Liver (tissue), 9 donors: ENCODE measurements around the gene BFSP2. TPM values are rescaled to one million over a fixed set of nuclear protein-coding genes. Genes with fewer than 3 reads are reported as not detected.

Experiments
- DNase-seq: peaks from one replicate; pipeline ENCODE4 v3.0.0-alpha.2; 2017; ENCODE audit warnings: low spot score
- H3K27ac ChIP-seq, 2 donors: one replicate each; pipeline ENCODE4 v1.7.0; 2013; ENCODE audit warnings: inconsistent platforms in 2 of 2, low read length in 2 of 2, control low read depth in 1 of 2, low read depth in 1 of 2, mild to moderate bottlenecking in 1 of 2
- H3K27me3 ChIP-seq, 4 donors: one replicate each; pipeline versions ENCODE4 v1.6.1 to v1.7.0; 2013; ENCODE audit warnings: low read length in 3 of 4, inconsistent platforms in 1 of 4, mild to moderate bottlenecking in 1 of 4, moderate library complexity in 1 of 4; ENCODE audit not compliant: control insufficient read depth in 4 of 4, insufficient read depth in 4 of 4
- H3K36me3 ChIP-seq, 4 donors: one replicate each; pipeline versions ENCODE4 v1.6.1 to v1.7.0; 2013; ENCODE audit warnings: low read length in 3 of 4, mild to moderate bottlenecking in 3 of 4, low read depth in 1 of 4, moderate library complexity in 1 of 4; ENCODE audit not compliant: control insufficient read depth in 4 of 4, insufficient read depth in 3 of 4
- H3K4me1 ChIP-seq, 4 donors: one replicate each; pipeline versions ENCODE4 v1.6.1 to v1.7.0; 2013; ENCODE audit warnings: low read length in 3 of 4, mild to moderate bottlenecking in 3 of 4, moderate library complexity in 1 of 4; ENCODE audit not compliant: control insufficient read depth in 4 of 4, insufficient read depth in 4 of 4
- H3K4me3 ChIP-seq, 3 donors: one replicate each; pipeline versions ENCODE4 v1.6.1 to v1.7.0; 2013; ENCODE audit warnings: low read length in 3 of 3, control low read depth in 1 of 3, low read depth in 1 of 3, mild to moderate bottlenecking in 1 of 3
- H3K9ac ChIP-seq, 2 donors: one replicate each; pipeline ENCODE4 v1.7.0; 2013; ENCODE audit warnings: low read length in 2 of 2, mild to moderate bottlenecking in 2 of 2, moderate library complexity in 2 of 2, control low read depth in 1 of 2, low read depth in 1 of 2
- H3K9me3 ChIP-seq, 4 donors: one replicate each; pipeline versions ENCODE4 v1.6.1 to v1.7.0; 2013; ENCODE audit warnings: low read length in 3 of 4; ENCODE audit not compliant: control insufficient read depth in 4 of 4
- CTCF ChIP-seq: fragments of 150-350 bp; IDR thresholded peaks from 2 replicates; pipeline ENCODE4 v1.5.1; 2017; ENCODE audit warnings: improper control_type of control experiment, low read depth, low read length; ENCODE audit not compliant: missing input control
- EGR1 ChIP-seq, 2 donors: IDR thresholded peaks; 2 replicates each; pipeline ENCODE4 v1.6.1; 2016 to 2018; ENCODE audit warnings: antibody characterized with exemption in 2 of 2, low read depth in 2 of 2
- FOXA1 ChIP-seq: IDR thresholded peaks from 2 replicates; pipeline ENCODE4 v1.6.1; 2016; ENCODE audit warnings: antibody characterized with exemption
- FOXA2 ChIP-seq: IDR thresholded peaks from 2 replicates; pipeline ENCODE4 v1.6.1; 2016; ENCODE audit warnings: antibody characterized with exemption
- GABPA ChIP-seq, 2 donors: IDR thresholded peaks in 1 of 2; conservative IDR thresholded peaks in 1 of 2; 2 replicates each; pipeline ENCODE4 v1.6.1; 2016; ENCODE audit warnings: antibody characterized with exemption in 2 of 2, mild to moderate bottlenecking in 1 of 2, moderate library complexity in 1 of 2
- HNF4A ChIP-seq, 2 donors: conservative IDR thresholded peaks; 2 replicates each; pipeline ENCODE4 v1.6.1; 2016; ENCODE audit warnings: antibody characterized with exemption in 2 of 2, mild to moderate bottlenecking in 2 of 2
- HNF4G ChIP-seq: IDR thresholded peaks from 2 replicates; pipeline ENCODE4 v1.6.1; 2016; ENCODE audit warnings: antibody characterized with exemption
- MAX ChIP-seq: IDR thresholded peaks from 2 replicates; pipeline ENCODE4 v1.6.1; 2016; ENCODE audit warnings: antibody characterized with exemption
- NR2F2 ChIP-seq: IDR thresholded peaks from 2 replicates; pipeline ENCODE4 v1.6.1; 2016; ENCODE audit warnings: antibody characterized with exemption
- RAD21 ChIP-seq, 2 donors: IDR thresholded peaks; 2 replicates each; pipeline ENCODE4 v1.6.1; 2016; ENCODE audit warnings: antibody characterized with exemption in 2 of 2, mild to moderate bottlenecking in 2 of 2
- RXRA ChIP-seq, 2 donors: IDR thresholded peaks; 2 replicates each; pipeline ENCODE4 v1.6.1; 2017 to 2018; ENCODE audit warnings: antibody characterized with exemption in 2 of 2, mild to moderate bottlenecking in 1 of 2
- SP1 ChIP-seq: IDR thresholded peaks from 2 replicates; pipeline ENCODE4 v1.6.1; 2018; ENCODE audit warnings: antibody characterized with exemption, mild to moderate bottlenecking
- YY1 ChIP-seq: IDR thresholded peaks from 2 replicates; pipeline ENCODE4 v1.6.1; 2016; ENCODE audit warnings: antibody characterized with exemption, mild to moderate bottlenecking
- WGBS: extraction: QIAGEN DNeasy Blood & Tissue Kit; methylation state at CpG from one replicate; pipeline ENCODE4 v1.1.7; 2013; 5-methylcytosine and 5-hydroxymethylcytosine counted together
- polyA plus RNA-seq, 2 donors: library from polyadenylated mRNA; stranded (reverse) in 1 of 2; unstranded in 1 of 2; fragments of 200-250 nt in 1 of 2; fragments of >200 nt in 1 of 2; fragmentation: Nextera tagmentation in 1 of 2; extraction: Ambion mirVana in 1 of 2; gene quantifications; one replicate each; pipeline versions ENCODE4 v1.2.1 to v1.2.3, GENCODE V29; 2013 to 2015
- total RNA-seq, 2 donors: library from RNA; depleted of rRNA; stranded (reverse); fragments of >200 nt; gene quantifications; one replicate each; pipeline ENCODE4 v1.2.3, GENCODE V29; 2014
- TF ChIP-seq, protein P1 (sequence below): IDR thresholded peaks from 2 replicates; pipeline ENCODE4 v1.6.1; 2016; ENCODE audit warnings: antibody characterized with exemption
- TF ChIP-seq, protein P2 (sequence below): IDR thresholded peaks from 2 replicates; pipeline ENCODE4 v1.6.1; 2016; ENCODE audit warnings: antibody characterized with exemption
- donor health status: healthy.
- donor health status: healthy.
- donor health status: healthy.
- donor health status: healthy.
- donor health status: healthy.

The BFSP2 gene
- total and polyA plus RNA-seq, 4 donors = 0.42 TPM; not detected in 3

- Histone ChIP-seq H3K27ac (no peak overlapping the region), H3K4me1 (peaks cover 0 to 14% (median 8%) of the 10 kb centered on the region in 4 donors), H3K9ac (no peak overlapping the region), H3K36me3 (no peaks in the 10 kb centered on the region), H3K9me3 (no peaks in the 10 kb centered on the region), H3K27me3 (peaks cover 0 to 6% (median 0%) of the 10 kb centered on the region in 4 donors), H3K4me3 (no peak overlapping the region)
- TF ChIP-seq, protein P1, sequence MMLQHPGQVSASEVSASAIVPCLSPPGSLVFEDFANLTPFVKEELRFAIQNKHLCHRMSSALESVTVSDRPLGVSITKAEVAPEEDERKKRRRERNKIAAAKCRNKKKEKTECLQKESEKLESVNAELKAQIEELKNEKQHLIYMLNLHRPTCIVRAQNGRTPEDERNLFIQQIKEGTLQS = no peak
- TF ChIP-seq CTCF = no peak
- no peak for TF ChIP-seq YY1
- TF ChIP-seq NR2F2 = no peak
- no peak for TF ChIP-seq SP1
- TF ChIP-seq EGR1 (IDR thresholded peaks at IDR 0.05; ENCODE audit: low read depth in 2 of 2) = no peak
- no peak for TF ChIP-seq RXRA (IDR thresholded peaks at IDR 0.05)
- TF ChIP-seq RAD21 (IDR thresholded peaks at IDR 0.05) = no peak
- TF ChIP-seq FOXA1 = no peak
- no peak for TF ChIP-seq FOXA2
- TF ChIP-seq MAX = no peak
- no peak for TF ChIP-seq GABPA (IDR thresholded peaks at IDR 0.05 in 1 of 2, conservative IDR thresholded peaks at IDR 0.05 in 1 of 2)
- TF ChIP-seq, protein P2, sequence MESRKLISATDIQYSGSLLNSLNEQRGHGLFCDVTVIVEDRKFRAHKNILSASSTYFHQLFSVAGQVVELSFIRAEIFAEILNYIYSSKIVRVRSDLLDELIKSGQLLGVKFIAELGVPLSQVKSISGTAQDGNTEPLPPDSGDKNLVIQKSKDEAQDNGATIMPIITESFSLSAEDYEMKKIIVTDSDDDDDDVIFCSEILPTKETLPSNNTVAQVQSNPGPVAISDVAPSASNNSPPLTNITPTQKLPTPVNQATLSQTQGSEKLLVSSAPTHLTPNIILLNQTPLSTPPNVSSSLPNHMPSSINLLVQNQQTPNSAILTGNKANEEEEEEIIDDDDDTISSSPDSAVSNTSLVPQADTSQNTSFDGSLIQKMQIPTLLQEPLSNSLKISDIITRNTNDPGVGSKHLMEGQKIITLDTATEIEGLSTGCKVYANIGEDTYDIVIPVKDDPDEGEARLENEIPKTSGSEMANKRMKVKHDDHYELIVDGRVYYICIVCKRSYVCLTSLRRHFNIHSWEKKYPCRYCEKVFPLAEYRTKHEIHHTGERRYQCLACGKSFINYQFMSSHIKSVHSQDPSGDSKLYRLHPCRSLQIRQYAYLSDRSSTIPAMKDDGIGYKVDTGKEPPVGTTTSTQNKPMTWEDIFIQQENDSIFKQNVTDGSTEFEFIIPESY = no peak
- no peak for TF ChIP-seq HNF4A (conservative IDR thresholded peaks at IDR 0.05)
- DNase-seq = no peak
- WGBS = 84% methylated on average over 8 of the region's 8 CpGs
Measured at GRCh38 chr3:133463347-133463860, 63.5 kb downstream of the BFSP2 start.

- WGBS = 92% methylated on average over 1 of the region's 1 CpG
Measured at GRCh38 chr3:133464573-133464972, 64.7 kb downstream of the BFSP2 start.

More at GRCh38 chr3:133464573-133464972, 64.7 kb downstream of the BFSP2 start:
- no peak overlapping the region for H3K4me3 ChIP-seq
- H3K4me1 ChIP-seq = peaks cover 2 to 16% (median 13%) of the 10 kb centered on the region in 4 donors
- no peak overlapping the region for H3K9ac ChIP-seq
- TF ChIP-seq HNF4G (no peak), RAD21 (IDR thresholded peaks at IDR 0.05) (peak; percentile 53 to 56), CTCF (peak; percentile 21), FOXA2 (no peak), NR2F2 (no peak), YY1 (no peak), EGR1 (IDR thresholded peaks at IDR 0.05; ENCODE audit: low read depth in 2 of 2) (no peak), HNF4A (conservative IDR thresholded peaks at IDR 0.05) (no peak)
- H3K27ac ChIP-seq = no peak overlapping the region
- peaks cover 0 to 6% (median 0%) of the 10 kb centered on the region in 4 donors for H3K27me3 ChIP-seq
- DNase-seq = no peak
- H3K36me3 ChIP-seq = no peaks in the 10 kb centered on the region
- no peaks in the 10 kb centered on the region for H3K9me3 ChIP-seq
